H1 (cell line): ENCODE measurements around the gene PAK6. TPM values are rescaled to one million over a fixed set of nuclear protein-coding genes. Genes with fewer than 3 reads are reported as not detected.

Experiments used
- CTCF ChIA-PET: fragments of 300-600 bp; sonication (Branson Sonifier 250); formaldehyde crosslinking; loops from one replicate; lab custom pipeline; 2021; ENCODE audit not compliant: partially characterized antibody; lab: Charles Lee
- POLR2A ChIA-PET: fragments of 300-600 bp; sonication (Branson Sonifier 250); formaldehyde crosslinking; loops from one replicate; lab custom pipeline; 2021; ENCODE audit warnings: inconsistent platforms; ENCODE audit not compliant: partially characterized antibody; lab: Charles Lee
- DNase-seq, 2 experiments: peaks; one replicate each; pipeline versions ENCODE4 v3.0.0 to v3.0.0-alpha.2; 2010 to 2022; ENCODE audit warnings: low spot score in 2 of 2, low read depth in 1 of 2, mixed read lengths in 1 of 2
- FAIRE-seq: peaks from 2 replicates; lab custom pipeline; 2011; peaks lifted over from hg19 to GRCh38; lab: Jason Lieb, UNC
- H2AFZ ChIP-seq: 2 replicates; pipeline ENCODE4 v1.8.1; 2012; ENCODE audit warnings: low read length, inconsistent platforms
- H2AK5ac ChIP-seq: 2 replicates; pipeline ENCODE4 v1.6.1; 2013; ENCODE audit warnings: low read depth, low read length
- H2BK120ac ChIP-seq: replicated peaks from 2 replicates; pipeline ENCODE3; 2013; ENCODE audit warnings: low read depth, low read length, inconsistent platforms
- H2BK12ac ChIP-seq: 2 replicates; pipeline ENCODE4 v1.6.1; 2013; ENCODE audit warnings: low read depth, low read length
- H2BK15ac ChIP-seq: 2 replicates; pipeline ENCODE4 v1.6.1; 2013; ENCODE audit warnings: low read length
- H2BK20ac ChIP-seq: 2 replicates; pipeline ENCODE4 v1.6.1; 2013; ENCODE audit warnings: low read length
- H2BK5ac ChIP-seq: 2 replicates; pipeline ENCODE4 v1.6.1; 2013; ENCODE audit warnings: low read depth, low read length
- H3K14ac ChIP-seq: 2 replicates; pipeline ENCODE4 v1.6.1; 2013; ENCODE audit warnings: inconsistent platforms; ENCODE audit not compliant: insufficient read length
- H3K18ac ChIP-seq: 2 replicates; pipeline ENCODE4 v1.6.1; 2013; ENCODE audit warnings: low read length; ENCODE audit errors: extremely low read depth
- H3K23ac ChIP-seq: 2 replicates; pipeline ENCODE4 v1.6.1; 2013; ENCODE audit warnings: inconsistent platforms; ENCODE audit not compliant: insufficient read length
- H3K23me2 ChIP-seq: 2 replicates; pipeline ENCODE4 v1.6.1; 2013; ENCODE audit warnings: low read depth, low read length
- H3K27ac ChIP-seq: 2 replicates; pipeline ENCODE4 v1.6.1; 2011; ENCODE audit warnings: low read depth, low read length, inconsistent platforms
- H3K27me3 ChIP-seq, 4 experiments: replicated peaks in 1 of 4; 1 replicate in 1 of 4; 2 replicates in 3 of 4; pipeline versions ENCODE4 v1.6.1 to v1.8.1; 2011 to 2013; ENCODE audit warnings: low read length in 3 of 4, mild to moderate bottlenecking in 3 of 4, inconsistent platforms in 2 of 4, mixed read lengths in 2 of 4, moderate library complexity in 1 of 4; ENCODE audit not compliant: control insufficient read depth in 3 of 4, insufficient read depth in 3 of 4; ENCODE audit errors: extremely low read depth in 1 of 4
- H3K36me3 ChIP-seq, 4 experiments: 2 replicates each; pipeline versions ENCODE4 v1.6.1 to v1.8.1; 2011 to 2013; ENCODE audit warnings: mild to moderate bottlenecking in 4 of 4, low read length in 3 of 4, moderate library complexity in 2 of 4, control low read depth in 1 of 4, inconsistent platforms in 1 of 4; ENCODE audit not compliant: insufficient read depth in 4 of 4, control insufficient read depth in 2 of 4
- H3K4ac ChIP-seq: replicated peaks from 2 replicates; pipeline ENCODE3; 2013; ENCODE audit warnings: low read length, low read depth, mixed read lengths, inconsistent platforms; ENCODE audit not compliant: insufficient read length
- H3K4me1 ChIP-seq, 4 experiments: replicated peaks in 1 of 4; 1 replicate in 1 of 4; 2 replicates in 3 of 4; pipeline versions ENCODE4 v1.6.1 to v1.8.1; 2011 to 2013; ENCODE audit warnings: low read length in 3 of 4, inconsistent platforms in 2 of 4, mixed read lengths in 1 of 4; ENCODE audit not compliant: insufficient read depth in 4 of 4, control insufficient read depth in 3 of 4
- H3K4me2 ChIP-seq, 2 experiments: 2 replicates each; pipeline versions ENCODE4 v1.6.1 to v1.8.1; 2011 to 2013; ENCODE audit warnings: low read depth in 2 of 2, low read length in 2 of 2, control low read depth in 1 of 2, inconsistent platforms in 1 of 2, mild to moderate bottlenecking in 1 of 2; ENCODE audit not compliant: insufficient read depth in 1 of 2
- H3K4me3 ChIP-seq, 4 experiments: fragments of 200-600, 300-600 bp in 1 of 4; sonication (generic), shearing (Covaris generic), sonication (Bioruptor Twin) in 1 of 4; 2 replicates each; pipeline versions ENCODE4 v1.5.1 to v1.8.1; 2011 to 2016; ENCODE audit warnings: low read length in 4 of 4, low read depth in 3 of 4, control low read depth in 2 of 4, inconsistent platforms in 2 of 4, mild to moderate bottlenecking in 2 of 4, mixed read lengths in 1 of 4, moderate library complexity in 1 of 4; ENCODE audit not compliant: insufficient read depth in 2 of 4; ENCODE audit errors: extremely low read depth in 1 of 4
- H3K56ac ChIP-seq: replicated peaks from 2 replicates; pipeline ENCODE3; 2013; ENCODE audit warnings: low read depth, mild to moderate bottlenecking, mixed read lengths, low read length, inconsistent platforms; ENCODE audit not compliant: insufficient read length
- H3K79me1 ChIP-seq: 2 replicates; pipeline ENCODE4 v1.6.1; 2013; ENCODE audit warnings: low read depth, low read length, control low read depth
- H3K79me2 ChIP-seq, 2 experiments: 2 replicates each; pipeline versions ENCODE4 v1.6.1 to v1.8.1; 2012 to 2013; ENCODE audit warnings: low read length in 2 of 2, mild to moderate bottlenecking in 2 of 2, inconsistent platforms in 1 of 2; ENCODE audit not compliant: insufficient read depth in 2 of 2, control insufficient read depth in 1 of 2
- H3K9ac ChIP-seq, 4 experiments: replicated peaks in 1 of 4; 1 replicate in 1 of 4; 2 replicates in 3 of 4; pipeline versions ENCODE4 v1.6.1 to v1.8.1; 2011 to 2013; ENCODE audit warnings: low read depth in 3 of 4, low read length in 3 of 4, control low read depth in 2 of 4, mild to moderate bottlenecking in 2 of 4, moderate library complexity in 2 of 4, inconsistent platforms in 1 of 4; ENCODE audit errors: extremely low read depth in 1 of 4
- H3K9me3 ChIP-seq, 2 experiments: 2 replicates each; pipeline versions ENCODE4 v1.6.1 to v1.8.1; 2012 to 2013; ENCODE audit warnings: mild to moderate bottlenecking in 2 of 2, moderate library complexity in 2 of 2, control low read depth in 1 of 2, inconsistent platforms in 1 of 2, low read depth in 1 of 2, low read length in 1 of 2, mixed read lengths in 1 of 2; ENCODE audit not compliant: insufficient read depth in 2 of 2
- H4K20me1 ChIP-seq, 2 experiments: replicated peaks in 1 of 2; 2 replicates each; pipeline versions ENCODE3 to v1.8.1; 2011 to 2013; ENCODE audit warnings: inconsistent platforms in 2 of 2, low read length in 2 of 2, mild to moderate bottlenecking in 1 of 2; ENCODE audit not compliant: insufficient read depth in 2 of 2, control insufficient read depth in 1 of 2
- H4K5ac ChIP-seq: 2 replicates; pipeline ENCODE4 v1.6.1; 2013; ENCODE audit warnings: low read length, low read depth, mixed read lengths, inconsistent platforms; ENCODE audit not compliant: insufficient read length
- H4K8ac ChIP-seq: 2 replicates; pipeline ENCODE4 v1.8.0; 2013; ENCODE audit warnings: mild to moderate bottlenecking, moderate library complexity, low read length, inconsistent platforms; ENCODE audit not compliant: insufficient read depth; ENCODE audit errors: extremely low read depth
- H4K91ac ChIP-seq: replicated peaks from 2 replicates; pipeline ENCODE3; 2013; ENCODE audit warnings: low read length, mixed read lengths, inconsistent platforms; ENCODE audit not compliant: insufficient read length
- BRCA1 ChIP-seq: IDR thresholded peaks from 2 replicates; pipeline ENCODE4 v1.6.1; 2012; ENCODE audit warnings: low read depth, low read length, improper control_type of control experiment
- CBX8 ChIP-seq: fragments of 300-800, 300-1000 bp; sonication (generic); IDR thresholded peaks from 2 replicates; pipeline ENCODE4 v1.7.1; 2016; ENCODE audit warnings: low read depth, low read length, borderline replicate concordance
- EZH2 ChIP-seq: fragments of 200-600 bp; sonication (generic); IDR thresholded peaks from 2 replicates; pipeline ENCODE4 v1.7.1; 2012; ENCODE audit warnings: low read depth, mild to moderate bottlenecking, moderate library complexity, low read length, inconsistent platforms; ENCODE audit not compliant: severe bottlenecking
- GTF2F1 ChIP-seq: IDR thresholded peaks from 2 replicates; pipeline ENCODE4 v1.6.1; 2012; ENCODE audit warnings: low read depth, low read length, improper control_type of control experiment, borderline replicate concordance
- HDAC2 ChIP-seq, 2 experiments: fragments of 300-600 bp in 1 of 2; sonication (generic) in 1 of 2; IDR thresholded peaks; 2 replicates each; pipeline ENCODE4 v1.6.1; 2011 to 2012; ENCODE audit warnings: low read depth in 2 of 2, low read length in 2 of 2, mild to moderate bottlenecking in 2 of 2, moderate library complexity in 2 of 2, borderline replicate concordance in 1 of 2, inconsistent platforms in 1 of 2
- JUND ChIP-seq: IDR thresholded peaks from 2 replicates; pipeline ENCODE4 v1.6.1; 2011; ENCODE audit warnings: mild to moderate bottlenecking, improper control_type of control experiment, low read length
- NANOG ChIP-seq: IDR thresholded peaks from 2 replicates; pipeline ENCODE4 v1.6.1; 2011; ENCODE audit warnings: low read length, low read depth, mild to moderate bottlenecking, inconsistent platforms; ENCODE audit not compliant: insufficient read depth, poor library complexity, severe bottlenecking
- RAD21 ChIP-seq, 2 experiments: IDR thresholded peaks in 1 of 2; conservative IDR thresholded peaks in 1 of 2; 2 replicates each; pipeline ENCODE4 v1.6.1; 2011; ENCODE audit warnings: low read depth in 2 of 2, low read length in 2 of 2, improper control_type of control experiment in 1 of 2, inconsistent platforms in 1 of 2, mild to moderate bottlenecking in 1 of 2, moderate library complexity in 1 of 2
- SIN3A ChIP-seq, 2 experiments: IDR thresholded peaks in 1 of 2; conservative IDR thresholded peaks in 1 of 2; 2 replicates each; pipeline ENCODE4 v1.6.1; 2011 to 2012; ENCODE audit warnings: low read length in 2 of 2, improper control_type of control experiment in 1 of 2, low read depth in 1 of 2, mild to moderate bottlenecking in 1 of 2
- SP1 ChIP-seq: IDR thresholded peaks from 2 replicates; pipeline ENCODE4 v1.6.1; 2011; ENCODE audit warnings: low read depth, low read length
- SRF ChIP-seq: IDR thresholded peaks from 2 replicates; pipeline ENCODE4 v1.6.1; 2011; ENCODE audit warnings: mild to moderate bottlenecking, low read depth, low read length, moderate library complexity
- TAF1 ChIP-seq: IDR thresholded peaks from 2 replicates; pipeline ENCODE4 v1.6.1; 2011; ENCODE audit warnings: mild to moderate bottlenecking, low read depth, low read length
- TAF7 ChIP-seq: optimal IDR thresholded peaks from 2 replicates; pipeline ENCODE3; 2011; ENCODE audit warnings: low read depth, mild to moderate bottlenecking, inconsistent platforms, low read length, moderate library complexity, borderline replicate concordance
- TCF12 ChIP-seq: IDR thresholded peaks from 2 replicates; pipeline ENCODE4 v1.6.1; 2011; ENCODE audit warnings: low read depth, mild to moderate bottlenecking, low read length
- polyA plus RNA-seq, 7 experiments: library from polyadenylated mRNA; depleted of rRNA in 3 of 7; stranded (reverse) in 5 of 7; unstranded in 2 of 7; fragments of >200 nt in 5 of 7; fragments of 200-250 nt in 2 of 7; gene quantifications; 1 replicate in 5 of 7; 2 replicates in 1 of 7; 4 replicates in 1 of 7; pipeline versions ENCODE4 v1.2.1 to v1.2.3, GENCODE V29; 2011 to 2013; ENCODE audit warnings: missing spikeins in 2 of 7, mixed read lengths in 2 of 7
- total RNA-seq: library from RNA; stranded (reverse); fragmentation: NEBNext Ultra II Directional; extraction: Animal tissue kit (Norgen Biotek cat#: 25700); gene quantifications from 2 replicates; pipeline ENCODE4 v1.2.1, GENCODE V29; 2021

Gene PAK6
- total and polyA plus RNA-seq, 2 of the 8 experiments (the other 6 are each of a cell fraction or from before 2014, with no cell fraction given) = 6.9 to 9.4 TPM

DNA sequence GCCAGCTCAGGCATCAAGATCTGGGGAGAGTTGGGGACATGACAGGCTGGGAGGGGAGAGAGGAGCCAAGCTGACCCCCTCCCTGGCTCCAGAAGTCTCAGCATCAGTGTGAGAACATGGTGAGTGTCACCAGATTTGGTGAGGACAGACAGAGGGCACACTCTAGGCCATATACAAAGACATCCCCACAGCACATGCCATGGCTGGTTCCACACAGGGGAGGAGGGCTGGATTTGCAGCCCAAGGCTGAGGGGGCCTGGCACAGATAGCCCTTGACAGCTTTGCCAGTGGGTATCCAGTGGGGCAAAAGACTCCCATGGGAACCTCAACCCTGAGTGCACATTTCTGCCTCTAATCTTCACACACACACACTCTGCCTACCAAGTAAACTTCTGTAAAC lies 54.1 kb downstream of the PAK6 start:
- Histone ChIP-seq H2AK5ac (no peak overlapping the region; the same call in 1 of the 2 replicates), H2AFZ (no peak overlapping the region), H3K79me2 (no peaks in the 10 kb centered on the region), H2BK120ac (no peak overlapping the region), H3K9ac (no peak overlapping the region), H2BK20ac (no peak overlapping the region), H3K27me3 (peaks cover 16 to 50% (median 33%) of the 10 kb centered on the region in 4 experiments; a peak in 6 of 7 replicates), H3K36me3 (no peaks in the 10 kb centered on the region), H3K18ac (no peak overlapping the region), H3K79me1 (no peaks in the 10 kb centered on the region), H4K91ac (no peak overlapping the region), H3K4me3 (no peak overlapping the region), H2BK15ac (no peak overlapping the region), H3K27ac (no peak overlapping the region), H3K23ac (no peak overlapping the region), H4K8ac (no peak overlapping the region), H3K56ac (no peak overlapping the region), H3K4me2 (no peak overlapping the region), H3K4ac (peak overlapping the region; percentile 60), H4K20me1 (peaks cover 0 to 1% of the 10 kb centered on the region in 2 experiments), H2BK5ac (no peak overlapping the region), H3K4me1 (peaks cover 0 to 18% (median 11%) of the 10 kb centered on the region in 4 experiments; a peak in 6 of 7 replicates), H4K5ac (no peak overlapping the region), H3K9me3 (no peaks in the 10 kb centered on the region), H3K14ac (no peak overlapping the region), H3K23me2 (peaks cover 3% of the 10 kb centered on the region; the same call in 1 of the 2 replicates), H2BK12ac (0 out of 2 replicates have a peak overlapping the region, but pooled peaks have one; percentile 39)
- CTCF ChIA-PET = interaction anchor here (0.5 to 16.2 kb wide), 10 partner anchors 17 to 1096 kb away, joined by 3 to 518 read pairs (median 4); partner anchors contain the start of genes CCDC9B, INAFM2 and PLCB2
- DNase-seq = no peak
- no peak for FAIRE-seq
- POLR2A ChIA-PET = interaction anchor here (2.4 to 5.4 kb wide), 3 partner anchors 8 to 16 kb away, joined by 7 to 46 read pairs (median 29); partner anchors contain the start of gene PLCB2
- TF ChIP-seq CBX8 = no peak
- TF ChIP-seq NANOG = no peak
- no peak for TF ChIP-seq TCF12
- no peak for TF ChIP-seq GTF2F1
- TF ChIP-seq TAF7 = no peak
- no peak for TF ChIP-seq SRF
- no peak for TF ChIP-seq TAF1
- no peak for TF ChIP-seq RAD21 (IDR thresholded peaks at IDR 0.05 in 1 of 2, conservative IDR thresholded peaks at IDR 0.05 in 1 of 2; ENCODE audit: low read depth in 2 of 2, low read length in 2 of 2)
- TF ChIP-seq EZH2 = no peak
- no peak for TF ChIP-seq JUND
- no peak for TF ChIP-seq SP1
- TF ChIP-seq SIN3A (conservative IDR thresholded peaks at IDR 0.05 in 1 of 2, IDR thresholded peaks at IDR 0.05 in 1 of 2; ENCODE audit: low read depth in 1 of 2, low read length in 2 of 2) = no peak
- TF ChIP-seq BRCA1 = no peak
- TF ChIP-seq HDAC2 (IDR thresholded peaks at IDR 0.05; ENCODE audit: borderline replicate concordance in 1 of 2, low read depth in 2 of 2, low read length in 2 of 2) = no peak
